Tibial artery (tissue), 4 donors: ENCODE data around the gene EP400.

Experiments used
- DNase-seq, 2 donors: peaks; one replicate each; pipeline ENCODE4 v3.0.0-alpha.2; 2019
- H3K27ac ChIP-seq, 2 donors: fragments of 200-600 bp; sonication (generic) in 1 of 2; 1 replicate in 1 of 2; 2 replicates in 1 of 2; pipeline ENCODE4 v1.5.1; 2018 to 2019; ENCODE audit warnings: mild to moderate bottlenecking in 1 of 2
- H3K27me3 ChIP-seq, 2 donors: fragments of 200-600 bp; sonication (generic) in 1 of 2; one replicate each; pipeline versions ENCODE4 v1.5.1 to v1.6.0; 2016 to 2019
- H3K36me3 ChIP-seq, 3 donors: fragments of 200-600 bp; sonication (generic) in 2 of 3; one replicate each; pipeline ENCODE4 v1.5.1; 2016 to 2019; ENCODE audit warnings: mild to moderate bottlenecking in 2 of 3
- H3K4me1 ChIP-seq, 4 donors: fragments of 200-600 bp; sonication (generic) in 2 of 4; 1 replicate in 3 of 4; 2 replicates in 1 of 4; pipeline ENCODE4 v1.5.1; 2016 to 2019
- H3K4me3 ChIP-seq, 2 donors: fragments of 200-600 bp; sonication (generic) in 1 of 2; 1 replicate in 1 of 2; 2 replicates in 1 of 2; pipeline ENCODE4 v1.5.1; 2018 to 2019; ENCODE audit warnings: mild to moderate bottlenecking in 2 of 2
- H3K9me3 ChIP-seq, 3 donors: fragments of 200-600 bp; sonication (generic) in 1 of 3; one replicate each; pipeline ENCODE4 v1.5.1; 2016 to 2019
- intact Hi-C: fragments of 100-400 bp; cut with DNase I; formaldehyde crosslinking; loops from one replicate; pipeline ENCODE4 v1.15.0; 2023; ENCODE audit warnings: low total_unique reads
- TF ChIP-seq, protein P1 (sequence below), 2 experiments: fragments of 200-600 bp in 1 of 2; fragments of 450-650 bp in 1 of 2; IDR thresholded peaks; one replicate each; pipeline ENCODE4 v1.5.1; 2017 to 2019; ENCODE audit warnings: antibody characterized with exemption in 2 of 2, mild to moderate bottlenecking in 1 of 2, moderate library complexity in 1 of 2

EP400 gene

DNA sequence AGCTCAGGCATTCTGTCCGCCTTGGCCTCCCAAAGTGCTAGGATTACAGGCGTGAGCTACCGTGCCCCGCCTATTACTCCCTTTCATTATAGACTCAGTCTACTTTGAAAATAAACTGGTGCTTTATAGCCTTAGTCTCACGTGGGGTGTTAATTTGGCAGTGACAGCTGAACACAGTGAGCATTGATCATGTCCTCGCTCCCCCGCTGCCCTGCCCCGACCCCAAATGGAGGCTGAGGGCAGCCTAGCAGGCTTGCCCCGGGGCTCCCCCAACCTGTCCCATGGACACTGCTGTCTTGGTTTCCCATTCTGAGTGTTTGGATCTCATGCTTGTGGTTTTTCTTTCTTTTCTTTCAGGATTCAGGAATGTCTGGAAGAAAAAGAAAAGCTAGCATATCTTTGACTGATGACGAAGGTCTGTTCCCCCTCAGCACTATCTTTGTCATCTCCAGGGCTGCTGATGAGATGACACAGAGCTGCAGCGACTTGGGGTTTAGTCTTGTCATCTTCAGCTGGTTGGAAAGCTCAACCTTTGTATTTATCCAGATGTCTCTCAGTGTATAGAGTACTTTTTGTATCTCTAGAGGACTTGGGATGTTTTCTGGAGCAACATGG is 42.2 kb downstream of the EP400 start:
- DNase-seq = no peak
- H3K36me3 ChIP-seq = peaks cover 63 to 100% (median 84%) of the 10 kb centered on the region in 3 donors
- intact Hi-C loops = no loop called here

DNA sequence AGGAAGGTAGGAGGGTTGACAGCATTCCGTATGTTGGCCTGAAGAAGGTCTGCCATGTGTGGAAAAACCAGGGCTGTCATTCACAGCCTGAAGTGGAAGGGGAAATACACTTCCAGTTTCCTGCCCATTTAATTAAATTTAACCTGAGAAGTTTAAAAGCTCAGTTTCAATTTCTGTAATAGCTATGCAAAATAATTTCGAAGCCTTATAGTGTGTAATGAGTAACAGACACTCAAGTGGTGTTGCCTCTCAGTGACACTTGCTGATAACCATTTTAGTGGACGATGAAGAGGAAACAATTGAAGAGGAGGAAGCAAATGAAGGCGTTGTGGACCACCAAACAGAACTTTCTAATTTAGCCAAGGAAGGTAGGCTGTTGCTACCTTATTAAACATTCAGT is 44.8 kb downstream of the EP400 start:
- no peak for DNase-seq
- H3K9me3 ChIP-seq = no peaks in the 10 kb centered on the region
- TF ChIP-seq, protein P1, sequence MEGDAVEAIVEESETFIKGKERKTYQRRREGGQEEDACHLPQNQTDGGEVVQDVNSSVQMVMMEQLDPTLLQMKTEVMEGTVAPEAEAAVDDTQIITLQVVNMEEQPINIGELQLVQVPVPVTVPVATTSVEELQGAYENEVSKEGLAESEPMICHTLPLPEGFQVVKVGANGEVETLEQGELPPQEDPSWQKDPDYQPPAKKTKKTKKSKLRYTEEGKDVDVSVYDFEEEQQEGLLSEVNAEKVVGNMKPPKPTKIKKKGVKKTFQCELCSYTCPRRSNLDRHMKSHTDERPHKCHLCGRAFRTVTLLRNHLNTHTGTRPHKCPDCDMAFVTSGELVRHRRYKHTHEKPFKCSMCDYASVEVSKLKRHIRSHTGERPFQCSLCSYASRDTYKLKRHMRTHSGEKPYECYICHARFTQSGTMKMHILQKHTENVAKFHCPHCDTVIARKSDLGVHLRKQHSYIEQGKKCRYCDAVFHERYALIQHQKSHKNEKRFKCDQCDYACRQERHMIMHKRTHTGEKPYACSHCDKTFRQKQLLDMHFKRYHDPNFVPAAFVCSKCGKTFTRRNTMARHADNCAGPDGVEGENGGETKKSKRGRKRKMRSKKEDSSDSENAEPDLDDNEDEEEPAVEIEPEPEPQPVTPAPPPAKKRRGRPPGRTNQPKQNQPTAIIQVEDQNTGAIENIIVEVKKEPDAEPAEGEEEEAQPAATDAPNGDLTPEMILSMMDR (IDR thresholded peaks at IDR 0.05) = no peak
- H3K4me3 ChIP-seq = no peak overlapping the region
- H3K4me1 ChIP-seq = no peaks in the 10 kb centered on the region
- intact Hi-C loops = no loop called here
- H3K27me3 ChIP-seq = no peaks in the 10 kb centered on the region
- no peak overlapping the region for H3K27ac ChIP-seq
- peaks cover 43 to 86% (median 64%) of the 10 kb centered on the region in 3 donors for H3K36me3 ChIP-seq

More for the DNA sequence above, 42.2 kb downstream of the EP400 start:
- Histone ChIP-seq H3K4me1 (no peaks in the 10 kb centered on the region), H3K9me3 (no peaks in the 10 kb centered on the region), H3K27ac (no peak overlapping the region), H3K27me3 (no peaks in the 10 kb centered on the region), H3K4me3 (no peak overlapping the region)
- TF ChIP-seq, protein P1 (IDR thresholded peaks at IDR 0.05) = no peak

DNA sequence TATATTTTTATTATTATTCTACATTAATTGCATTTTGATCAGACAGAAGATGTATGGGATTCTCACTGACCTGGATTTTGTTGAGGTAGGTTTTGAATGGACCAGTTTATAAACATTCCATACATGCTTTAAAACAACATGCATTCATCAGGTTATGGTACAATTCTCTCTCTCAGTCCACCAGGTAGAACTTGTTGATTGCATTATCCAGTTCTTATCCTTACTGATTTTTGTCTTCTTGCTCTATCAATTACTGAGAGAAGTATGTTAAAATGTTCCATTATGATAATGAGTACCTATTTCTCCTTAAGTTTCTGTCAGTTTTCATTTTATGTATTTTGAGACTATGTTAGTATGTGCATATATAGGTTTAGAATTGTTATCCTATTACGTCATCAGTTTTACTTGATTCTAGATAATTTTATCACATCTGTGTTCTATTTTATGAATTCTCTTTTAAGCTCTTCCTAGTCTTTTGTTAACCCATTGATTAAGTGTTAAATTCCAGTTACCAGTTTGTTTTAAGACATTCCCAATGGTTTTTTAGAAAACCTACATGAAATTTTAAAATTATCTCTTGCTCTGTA is 50.6 kb downstream of the EP400 start:
- no peak for DNase-seq
- intact Hi-C loops = no loop called here
- TF ChIP-seq, protein P1 (IDR thresholded peaks at IDR 0.05) = no peak
- H3K27ac ChIP-seq = no peak overlapping the region
- H3K4me1 ChIP-seq = no peaks in the 10 kb centered on the region
- peaks cover under 1 to 55% (median 18%) of the 10 kb centered on the region in 3 donors for H3K36me3 ChIP-seq
- no peak overlapping the region for H3K4me3 ChIP-seq
- no peaks in the 10 kb centered on the region for H3K9me3 ChIP-seq
- no peaks in the 10 kb centered on the region for H3K27me3 ChIP-seq

DNA sequence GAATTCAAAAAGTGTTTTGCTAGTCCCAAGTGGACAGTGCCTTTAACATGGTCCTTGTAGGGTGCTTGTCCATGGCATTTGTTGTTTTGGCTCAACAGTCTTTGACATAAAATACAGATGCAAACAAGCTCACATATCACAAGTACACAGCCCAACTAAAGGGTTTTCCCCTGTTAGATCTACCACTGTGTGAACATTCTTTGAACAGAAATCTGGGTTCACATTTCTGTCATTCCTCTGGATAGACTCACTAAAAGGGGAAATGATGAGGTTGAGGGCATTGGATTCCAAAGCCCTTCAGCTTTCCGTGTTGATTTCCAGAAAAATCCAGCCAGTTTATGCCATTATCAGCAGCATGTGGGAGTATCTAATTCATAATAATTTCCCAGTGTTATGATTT is 54.1 kb downstream of the EP400 start:
- no peak for DNase-seq
- H3K36me3 ChIP-seq = peaks cover 22 to 62% (median 39%) of the 10 kb centered on the region in 3 donors
- H3K27ac ChIP-seq = no peak overlapping the region
- TF ChIP-seq, protein P1 (IDR thresholded peaks at IDR 0.05) = no peak
- H3K9me3 ChIP-seq = no peaks in the 10 kb centered on the region
- no peak overlapping the region for H3K4me3 ChIP-seq
- no peaks in the 10 kb centered on the region for H3K27me3 ChIP-seq
- intact Hi-C loops = no loop called here
- no peaks in the 10 kb centered on the region for H3K4me1 ChIP-seq

DNA sequence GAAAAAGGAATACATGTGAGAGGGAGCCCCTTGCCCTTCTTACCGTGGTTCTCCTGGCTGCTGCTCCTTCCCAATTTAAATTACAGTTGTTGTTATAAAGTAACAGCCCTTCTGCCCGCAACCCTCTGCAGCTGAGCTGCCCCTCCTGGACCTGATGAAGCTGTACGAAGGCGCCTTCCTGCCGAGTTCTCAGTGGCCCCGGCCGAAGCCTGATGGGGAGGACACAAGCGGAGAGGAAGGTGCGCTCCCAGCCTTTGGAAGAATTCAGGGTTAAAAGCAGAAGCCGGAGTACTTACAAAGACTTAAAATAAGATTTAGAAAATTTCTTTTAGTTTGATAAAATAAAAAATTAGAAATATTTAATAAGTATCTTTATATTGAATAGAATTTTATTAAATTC is 55.2 kb downstream of the EP400 start:
- Histone ChIP-seq H3K4me3 (no peak overlapping the region), H3K27me3 (no peaks in the 10 kb centered on the region), H3K4me1 (no peaks in the 10 kb centered on the region), H3K36me3 (peaks cover 22 to 73% (median 44%) of the 10 kb centered on the region in 3 donors), H3K27ac (no peak overlapping the region), H3K9me3 (no peaks in the 10 kb centered on the region)
- TF ChIP-seq, protein P1 (IDR thresholded peaks at IDR 0.05) = no peak
- intact Hi-C loops = no loop called here
- peak in 1 of 2 donors; percentile 48 for DNase-seq
